Type B pancreatic cell (in vitro differentiated cells): ENCODE results near the gene ZFYVE26. TPM values are rescaled to one million over a fixed set of nuclear protein-coding genes. Genes with fewer than 3 reads are reported as not detected.

Experiments used
- DNase-seq: peaks from one replicate; pipeline ENCODE4 v3.0.0; 2021; ENCODE audit warnings: mixed read lengths; ENCODE audit not compliant: unreplicated experiment; ENCODE audit errors: extremely low spot score
- H3K27ac Mint-ChIP-seq: 2 replicates; pipeline ENCODE4 v1.8.0; 2021; ENCODE audit warnings: mild to moderate bottlenecking, mixed read lengths
- H3K27me3 Mint-ChIP-seq: 2 replicates; pipeline ENCODE4 v1.8.0; 2021; ENCODE audit warnings: mixed read lengths
- H3K36me3 Mint-ChIP-seq: 2 replicates; pipeline ENCODE4 v1.8.0; 2021; ENCODE audit warnings: mixed read lengths
- H3K4me1 Mint-ChIP-seq: one replicate; pipeline ENCODE4 v1.8.0; 2021; ENCODE audit warnings: mixed read lengths; ENCODE audit not compliant: unreplicated experiment
- H3K4me3 Mint-ChIP-seq: 2 replicates; pipeline ENCODE4 v1.8.0; 2021; ENCODE audit warnings: mild to moderate bottlenecking, mixed read lengths
- H3K9me3 Mint-ChIP-seq: 2 replicates; pipeline ENCODE4 v1.8.0; 2021; ENCODE audit warnings: mixed read lengths
- CTCF ChIP-seq: fragments of 200-600 bp; sonication (generic); conservative IDR thresholded peaks from 2 replicates; pipeline ENCODE4 v1.5.0; 2021; ENCODE audit warnings: antibody characterized with exemption, mild to moderate bottlenecking
- total RNA-seq: library from RNA; stranded (reverse); gene quantifications from 2 replicates; pipeline ENCODE4 v1.2.1, GENCODE V29; 2021; ENCODE audit warnings: low replicate concordance

The ZFYVE26 gene
- total RNA-seq, 1 donor from 2014 or later, result 36.6 TPM

- Mint-ChIP-seq H3K4me1 (no peaks in the 10 kb centered on the region), H3K27ac (no peak overlapping the region), H3K27me3 (no peaks in the 10 kb centered on the region), H3K9me3 (no peaks in the 10 kb centered on the region), H3K36me3 (peaks cover 35% of the 10 kb centered on the region), H3K4me3 (no peak overlapping the region)
- DNase-seq, result no peak
- TF ChIP-seq CTCF, result no peak
These were observed 42.5 kb downstream of the ZFYVE26 start for GRCh38 chr14:67773844-67774377.

GRCh38 chr14:67768219-67768618 lies 48.2 kb downstream of the ZFYVE26 start:
- H3K27me3 Mint-ChIP-seq, result no peaks in the 10 kb centered on the region
- no peak for DNase-seq
- H3K36me3 Mint-ChIP-seq, result peaks cover 38% of the 10 kb centered on the region
- H3K27ac Mint-ChIP-seq, result no peak overlapping the region
- peaks cover 6% of the 10 kb centered on the region for H3K4me1 Mint-ChIP-seq
- H3K4me3 Mint-ChIP-seq, result no peak overlapping the region
- no peaks in the 10 kb centered on the region for H3K9me3 Mint-ChIP-seq
- no peak for TF ChIP-seq CTCF

GRCh38 chr14:67766035-67766680 lies 50.2 kb downstream of the ZFYVE26 start:
- H3K27ac Mint-ChIP-seq, result peak overlapping the region; percentile 99
- DNase-seq, result no peak

GRCh38 chr14:67765192-67765834 lies 51.1 kb downstream of the ZFYVE26 start:
- Mint-ChIP-seq H3K9me3 (no peaks in the 10 kb centered on the region), H3K4me3 (peak overlapping the region; percentile 26), H3K27ac (peak overlapping the region; percentile 99), H3K27me3 (no peaks in the 10 kb centered on the region), H3K36me3 (peaks cover 25% of the 10 kb centered on the region), H3K4me1 (peaks cover 6% of the 10 kb centered on the region)
- TF ChIP-seq CTCF, result no peak
- DNase-seq, result no peak

More at GRCh38 chr14:67766035-67766680, 50.2 kb downstream of the ZFYVE26 start:
- Mint-ChIP-seq H3K4me3 (peak overlapping the region; percentile 26), H3K4me1 (peaks cover 6% of the 10 kb centered on the region), H3K27me3 (no peaks in the 10 kb centered on the region), H3K9me3 (no peaks in the 10 kb centered on the region), H3K36me3 (peaks cover 28% of the 10 kb centered on the region)
- TF ChIP-seq CTCF, result no peak

- no peak for TF ChIP-seq CTCF
- DNase-seq, result no peak
These were observed 51.9 kb downstream of the ZFYVE26 start for GRCh38 chr14:67764496-67764895.

More at GRCh38 chr14:67764496-67764895, 51.9 kb downstream of the ZFYVE26 start:
- Mint-ChIP-seq H3K36me3 (peaks cover 20% of the 10 kb centered on the region), H3K27me3 (no peaks in the 10 kb centered on the region), H3K9me3 (no peaks in the 10 kb centered on the region), H3K27ac (peak overlapping the region; percentile 99), H3K4me1 (peaks cover 6% of the 10 kb centered on the region), H3K4me3 (peak overlapping the region; percentile 51)
